GM19035 (cell line): ENCODE data around the gene HLCS.
A peak's percentile ranks its signal among the peaks of the same experiment; 100 is the strongest.
"Not testable (repeated sequence)": the region's sequence is repeated elsewhere in the genome, so short reads cannot be mapped to it uniquely, and the experiment has no call there.

Experiments used
- ATAC-seq: cut with Tn5 transposase; IDR thresholded peaks from one replicate; pipeline ENCODE4 v1.9.1; 2021; ENCODE audit not compliant: unreplicated experiment

HLCS gene

GRCh38 chr21:36966066-36966820 lies at the start of gene HLCS:
Gene HLCS (minus strand): TSS chr21:36966669. CDS start chr21:36966638, 31 bp downstream.
- peak; percentile 80 for ATAC-seq

DNA sequence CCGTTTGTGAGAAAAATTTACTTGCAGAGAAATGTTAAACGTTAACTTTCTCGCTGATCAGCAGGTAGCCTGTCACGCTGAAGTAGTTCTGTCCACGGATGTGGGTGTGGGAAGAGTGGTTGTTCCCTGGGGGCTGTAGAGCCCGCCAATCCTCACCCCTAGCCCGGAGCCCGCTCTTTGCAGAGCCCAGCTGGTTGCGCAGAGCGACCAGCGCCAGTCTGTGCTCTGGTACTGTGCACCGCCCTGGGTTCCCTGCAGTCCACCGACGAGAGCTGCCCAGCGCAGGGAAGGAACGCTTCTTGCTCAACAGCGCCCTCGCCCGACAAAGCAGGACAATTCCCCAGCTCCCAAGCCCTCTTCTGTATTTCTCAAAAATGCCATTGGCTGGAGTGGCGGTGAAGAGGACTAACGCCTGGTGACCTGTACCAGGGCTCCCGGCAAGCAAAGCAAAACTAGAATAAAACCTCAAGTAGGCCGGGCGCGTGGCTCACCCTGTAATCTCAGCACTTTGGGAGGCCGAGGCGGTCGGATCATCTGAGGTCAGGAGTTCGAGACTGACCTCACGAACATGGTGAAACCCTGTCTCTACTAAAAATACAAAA lies 43.4 kb upstream of the HLCS start:
- peak; percentile 86 for ATAC-seq

GRCh38 chr21:37008724-37009123 lies 42.3 kb upstream of the HLCS start:
- no peak for ATAC-seq

- ATAC-seq = no peak
Measured at GRCh38 chr21:37006486-37007291, 40.2 kb upstream of the HLCS start, which contains the start of gene RIPPLY3. Gene RIPPLY3 (plus strand): TSS chr21:37006702. CDS start chr21:37006773, 71 bp downstream.

DNA sequence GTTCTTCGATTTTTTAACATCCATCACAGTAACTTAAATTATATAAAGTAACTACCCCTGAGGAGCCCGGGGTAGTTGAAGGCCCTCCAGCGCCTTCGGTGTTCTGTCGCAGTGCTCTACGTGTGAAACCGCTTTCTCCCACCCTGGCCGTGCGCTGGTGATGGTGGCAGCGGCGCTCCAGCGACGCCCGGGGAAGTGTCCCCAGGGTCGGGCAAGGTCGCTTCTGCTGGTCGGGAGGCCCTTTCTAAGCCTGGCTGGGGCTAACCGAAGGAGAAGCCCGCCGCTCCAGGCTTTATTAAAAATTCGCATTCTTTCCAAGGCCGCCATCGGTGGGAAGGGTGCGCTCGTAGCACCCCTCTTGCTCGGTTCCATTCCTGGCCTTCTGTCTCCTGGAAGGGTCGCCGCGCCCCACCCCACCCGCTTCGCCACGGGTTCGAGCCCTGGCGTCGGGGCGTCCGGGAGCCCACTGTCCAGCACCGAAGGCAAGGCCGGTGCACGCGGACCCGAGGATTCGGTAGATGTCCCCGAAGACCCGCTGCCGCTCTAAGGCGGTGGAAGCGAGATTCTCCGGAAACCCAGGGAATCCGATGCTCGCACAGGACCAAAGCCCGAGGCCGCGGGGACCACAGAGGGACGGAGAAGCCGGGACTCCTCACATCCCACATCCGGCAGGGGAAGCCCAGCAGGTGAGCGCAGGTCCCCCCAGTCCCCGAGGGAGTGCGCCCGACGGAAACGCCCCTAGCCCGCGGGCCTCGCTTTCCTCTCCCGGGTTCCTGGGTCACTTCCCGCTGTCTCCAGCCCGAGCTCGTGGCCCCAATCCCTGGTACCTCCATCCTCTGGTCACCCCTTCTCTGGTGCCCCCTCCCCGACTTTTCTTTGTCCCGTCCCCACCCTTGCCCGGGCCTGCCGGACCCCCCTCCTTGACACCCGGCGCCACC lies 39.3 kb upstream of the HLCS start:
- no peak for ATAC-seq

DNA sequence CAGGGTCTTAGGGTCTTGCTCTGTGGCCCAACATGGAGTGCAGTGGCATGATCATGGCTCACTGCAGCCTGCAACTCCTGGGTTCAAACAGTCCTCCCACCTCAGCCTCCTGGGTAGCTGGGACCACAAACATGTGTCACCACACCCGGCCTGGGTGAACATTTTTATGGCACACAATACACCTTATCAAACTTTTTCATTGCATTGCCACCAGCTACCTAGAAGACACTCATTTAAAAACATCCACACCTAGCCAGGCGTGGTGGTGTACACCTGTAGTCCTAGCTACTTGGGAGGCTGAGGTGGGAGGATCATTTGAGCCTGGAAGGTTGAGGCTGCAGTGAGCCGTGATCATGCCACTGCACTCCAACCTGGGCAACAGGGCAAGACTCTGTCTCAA lies 37.4 kb upstream of the HLCS start:
- not testable (repeated sequence) for ATAC-seq

GRCh38 chr21:37002851-37003250 lies 36.4 kb upstream of the HLCS start:
- ATAC-seq = not testable (repeated sequence)

GRCh38 chr21:37001441-37001840 lies 35.0 kb upstream of the HLCS start:
- no peak for ATAC-seq

DNA sequence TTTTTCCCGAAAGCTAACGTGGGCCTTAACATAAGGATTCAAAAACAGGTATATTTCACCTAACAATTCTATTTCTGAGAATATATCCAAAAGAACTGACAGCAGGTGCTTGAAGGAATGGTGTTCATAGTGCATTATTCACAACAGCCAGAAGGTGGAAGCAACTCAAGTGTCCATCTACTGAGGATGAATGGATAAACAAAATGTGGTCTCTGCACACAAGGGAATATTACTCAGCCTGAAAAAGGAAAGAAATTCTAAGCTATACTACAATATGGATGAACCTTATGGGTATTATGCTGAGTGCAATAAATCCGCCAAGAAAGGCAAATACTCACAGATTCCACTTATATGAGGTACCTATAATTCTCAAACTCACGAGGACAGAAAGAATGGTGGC lies 33.9 kb upstream of the HLCS start:
- no peak for ATAC-seq

- no peak for ATAC-seq
Measured at GRCh38 chr21:36999131-36999898, 32.8 kb upstream of the HLCS start.

DNA sequence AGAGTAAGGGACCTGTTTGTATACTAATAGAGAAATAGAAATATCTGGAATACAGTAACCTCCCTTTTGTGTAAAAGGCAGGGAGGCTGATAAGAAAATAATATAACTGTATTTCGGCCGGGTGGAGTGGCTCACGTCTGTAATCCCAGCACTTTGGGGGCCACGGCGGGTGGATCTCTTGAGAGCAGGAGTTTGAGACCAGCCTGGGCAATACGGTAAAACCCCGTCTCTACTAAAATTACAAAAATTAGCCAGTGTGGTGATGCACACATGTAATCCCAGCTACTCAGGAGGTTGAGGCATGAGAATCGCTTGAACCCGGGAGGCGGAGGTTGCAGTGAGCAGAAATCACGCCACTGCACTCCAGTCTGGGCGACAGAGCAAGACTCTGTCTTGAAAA lies 28.8 kb upstream of the HLCS start:
- ATAC-seq = not testable (repeated sequence)

DNA sequence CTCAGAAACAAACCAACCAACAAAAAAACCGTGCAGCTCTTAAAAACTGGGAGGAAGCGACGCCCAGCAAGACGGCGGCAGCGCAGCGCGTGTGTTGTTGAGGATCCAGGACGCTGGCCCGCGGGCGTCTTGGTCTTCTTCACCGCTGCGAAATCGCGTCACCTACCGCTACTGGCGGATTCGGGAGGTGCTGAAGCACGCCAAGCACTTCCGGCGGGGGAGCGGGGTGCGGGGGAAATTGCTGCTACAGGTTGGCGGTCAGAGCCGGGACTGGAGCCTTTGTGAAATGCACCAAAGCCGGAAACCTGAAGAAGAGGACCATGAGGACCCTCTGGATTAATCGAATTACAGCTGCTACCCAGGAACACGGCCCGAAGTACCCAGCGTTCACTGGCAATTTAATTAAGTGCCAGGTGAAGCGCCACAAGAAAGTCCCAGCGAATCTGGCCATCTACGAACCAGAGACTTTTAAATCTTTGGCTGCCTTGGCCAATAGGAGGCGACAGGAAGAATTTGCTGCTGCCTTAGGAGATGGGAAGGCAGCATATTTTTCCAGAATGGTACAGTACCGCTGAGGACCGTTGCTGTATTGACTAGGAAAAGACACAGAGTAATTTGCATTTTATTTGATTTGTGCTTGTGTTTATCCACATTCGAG lies 28.2 kb upstream of the HLCS start:
- no peak for ATAC-seq

GRCh38 chr21:36992671-36993070 lies 26.2 kb upstream of the HLCS start:
- ATAC-seq = no peak

DNA sequence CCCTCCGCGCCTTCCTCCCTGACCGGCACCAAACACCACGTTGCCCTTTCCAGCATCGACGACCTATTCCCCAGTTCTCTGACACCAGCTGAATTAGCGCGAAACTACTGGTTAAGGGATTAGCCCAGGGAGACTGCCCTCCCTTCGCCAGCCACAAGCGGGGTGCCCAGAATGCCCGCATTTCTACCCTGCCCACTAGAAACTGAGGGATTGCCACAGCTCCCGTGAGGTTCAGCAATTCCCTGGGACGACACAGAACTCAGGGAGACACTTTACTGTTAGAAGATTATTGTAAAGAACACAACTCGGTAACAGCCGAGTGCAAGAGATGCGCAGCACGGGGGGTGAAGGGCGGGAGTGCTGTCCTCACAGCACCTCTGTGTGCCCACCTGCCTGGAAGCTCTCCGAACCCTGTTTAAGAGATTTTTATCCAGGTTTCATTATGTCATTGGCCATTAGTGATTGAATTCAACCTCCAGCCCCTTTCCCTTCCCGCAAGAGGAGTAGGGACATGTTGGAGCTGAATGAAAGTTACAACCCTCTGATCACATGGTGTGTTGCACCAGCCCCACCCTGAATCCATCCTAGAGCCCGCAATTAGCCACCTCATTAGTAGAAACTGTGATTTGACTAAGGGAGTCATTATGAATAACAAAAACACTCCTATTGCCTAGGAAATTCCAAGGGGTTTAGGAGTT lies 24.2 kb upstream of the HLCS start:
- ATAC-seq = no peak

GRCh38 chr21:36989699-36990507 lies 23.4 kb upstream of the HLCS start:
- peak; percentile 96 for ATAC-seq

DNA sequence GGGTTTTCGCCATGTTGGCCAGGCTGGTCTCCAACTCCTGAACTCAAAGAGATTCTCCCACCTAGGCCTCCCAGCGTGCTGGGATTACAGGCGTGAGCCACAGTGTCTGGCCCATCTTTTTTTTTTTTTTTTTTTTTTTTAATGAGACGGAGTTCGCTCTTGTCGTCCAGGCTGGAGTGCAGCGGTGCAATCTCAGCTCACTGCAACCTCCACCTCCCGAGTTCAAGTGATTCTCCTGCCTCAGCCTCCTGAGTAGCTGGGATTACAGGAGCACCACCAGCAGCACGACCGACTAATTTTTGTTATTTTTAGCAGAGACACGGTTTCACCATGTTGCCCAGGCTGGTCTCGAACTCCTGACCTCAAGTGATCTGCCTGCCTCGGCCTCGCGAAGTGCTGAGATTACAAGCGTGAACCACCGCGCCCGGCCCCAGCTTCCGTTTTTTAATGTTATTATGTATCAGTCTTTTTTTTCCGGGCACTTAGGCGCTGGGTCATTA lies 22.8 kb upstream of the HLCS start:
- ATAC-seq = not testable (repeated sequence)

DNA sequence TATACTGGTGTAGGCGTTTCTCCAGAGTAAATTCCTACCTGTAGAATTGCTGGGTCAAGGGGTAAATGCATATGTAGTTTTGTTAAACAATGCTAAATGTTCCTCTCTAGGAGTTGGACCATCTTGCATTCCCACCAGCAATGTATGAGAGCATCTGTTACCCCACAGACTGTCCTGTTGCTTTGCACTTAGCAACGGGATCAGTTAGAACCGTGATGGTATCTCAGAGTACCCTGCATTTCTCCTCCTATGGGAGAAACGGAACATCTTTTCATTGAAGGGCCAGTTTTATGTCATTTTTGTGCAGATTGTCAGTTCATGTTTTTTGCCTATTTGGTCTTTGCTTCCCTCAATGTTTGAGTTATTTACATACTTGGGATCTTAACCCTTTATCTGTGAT lies 22.1 kb upstream of the HLCS start:
- ATAC-seq = no peak

DNA sequence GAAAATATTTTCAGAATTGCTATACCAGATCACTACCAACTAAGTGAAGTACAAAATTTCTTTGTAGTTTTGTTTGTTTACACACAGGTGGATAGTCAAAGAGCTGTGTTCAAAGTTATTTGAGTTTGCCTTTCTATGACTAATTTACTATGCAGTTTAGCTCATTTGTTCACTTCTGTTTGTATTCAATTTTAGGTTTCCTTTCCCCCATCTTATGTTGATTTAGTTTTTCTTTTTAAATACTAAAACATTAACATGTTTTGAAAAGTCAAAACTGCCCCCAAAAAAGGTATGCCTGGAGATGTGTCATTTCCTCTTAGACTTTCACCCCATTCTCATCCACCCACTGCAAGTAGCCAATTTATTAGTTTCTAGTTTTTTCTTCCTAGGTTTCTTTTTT lies 21.4 kb upstream of the HLCS start:
- no peak for ATAC-seq
